HFFc6 (cell line): ENCODE data around the gene MAP2K5. TPM values are rescaled to one million over a fixed set of nuclear protein-coding genes. Genes with fewer than 3 reads are reported as not detected.

ENCODE experiments used
- DNase-seq: peaks from one replicate; pipeline ENCODE4 v3.0.0-alpha.2; 2018
- H3K27ac Mint-ChIP-seq: 2 replicates; pipeline ENCODE4 v1.8.0; 2020; ENCODE audit warnings: mild to moderate bottlenecking, mixed read lengths
- H3K27me3 Mint-ChIP-seq: 2 replicates; pipeline ENCODE4 v1.8.0; 2021; ENCODE audit warnings: mild to moderate bottlenecking, moderate library complexity, mixed read lengths; ENCODE audit not compliant: insufficient read depth
- H3K36me3 Mint-ChIP-seq: 2 replicates; pipeline ENCODE4 v1.8.0; 2021; ENCODE audit warnings: low read depth, mixed read lengths
- H3K4me1 Mint-ChIP-seq: 2 replicates; pipeline ENCODE4 v1.8.0; 2020; ENCODE audit warnings: low read depth, mixed read lengths
- H3K4me3 Mint-ChIP-seq: 2 replicates; pipeline ENCODE4 v1.8.0; 2020; ENCODE audit warnings: mild to moderate bottlenecking, moderate library complexity, mixed read lengths
- H3K9me3 Mint-ChIP-seq: 2 replicates; pipeline ENCODE4 v1.8.0; 2020; ENCODE audit warnings: mild to moderate bottlenecking, mixed read lengths
- CTCF ChIP-seq: fragments of 200-600 bp; sonication (generic); IDR thresholded peaks from 2 replicates; pipeline ENCODE4 v1.5.0; 2021; ENCODE audit warnings: antibody characterized with exemption, mild to moderate bottlenecking
- total RNA-seq, 6 experiments: library from RNA; stranded (reverse); fragmentation: NEBNext Ultra II Directional; extraction: Animal tissue kit (Norgen Biotek cat#: 25700); gene quantifications; 2 replicates in 1 of 6; 3 replicates in 5 of 6; pipeline ENCODE4 v1.2.3, GENCODE V29; 2021

The MAP2K5 gene
- total RNA-seq, 6 experiments from 2014 or later, result 10.2 to 14.3 (median 13.3) TPM

- Mint-ChIP-seq H3K9me3 (no peaks in the 10 kb centered on the region), H3K4me1 (no peaks in the 10 kb centered on the region), H3K36me3 (no peaks in the 10 kb centered on the region), H3K27ac (no peak overlapping the region), H3K4me3 (no peak overlapping the region), H3K27me3 (no peaks in the 10 kb centered on the region)
- no peak for DNase-seq
- no peak for TF ChIP-seq CTCF
Measured at GRCh38 chr15:67724691-67725375, 182.3 kb downstream of the MAP2K5 start.

GRCh38 chr15:67730135-67730534, 187.6 kb downstream of the MAP2K5 start:
- no peak for DNase-seq
- H3K27ac Mint-ChIP-seq, result no peak overlapping the region
- no peaks in the 10 kb centered on the region for H3K27me3 Mint-ChIP-seq
- peaks cover 6% of the 10 kb centered on the region; the same call in 1 of the 2 replicates for H3K4me1 Mint-ChIP-seq
- H3K4me3 Mint-ChIP-seq, result no peak overlapping the region
- no peak for TF ChIP-seq CTCF
- H3K9me3 Mint-ChIP-seq, result no peaks in the 10 kb centered on the region
- H3K36me3 Mint-ChIP-seq, result no peaks in the 10 kb centered on the region

- H3K4me3 Mint-ChIP-seq, result no peak overlapping the region
- no peak for DNase-seq
- H3K4me1 Mint-ChIP-seq, result peaks cover 6% of the 10 kb centered on the region; the same call in 1 of the 2 replicates
- no peaks in the 10 kb centered on the region for H3K27me3 Mint-ChIP-seq
- TF ChIP-seq CTCF, result no peak
- no peaks in the 10 kb centered on the region for H3K9me3 Mint-ChIP-seq
- H3K27ac Mint-ChIP-seq, result no peak overlapping the region
- H3K36me3 Mint-ChIP-seq, result no peaks in the 10 kb centered on the region
Measured at GRCh38 chr15:67731112-67731721, 188.7 kb downstream of the MAP2K5 start.

GRCh38 chr15:67732164-67732563, 189.7 kb downstream of the MAP2K5 start:
- no peak for TF ChIP-seq CTCF
- H3K4me1 Mint-ChIP-seq, result peaks cover 6% of the 10 kb centered on the region
- H3K27me3 Mint-ChIP-seq, result no peaks in the 10 kb centered on the region
- no peak overlapping the region for H3K4me3 Mint-ChIP-seq
- no peaks in the 10 kb centered on the region for H3K9me3 Mint-ChIP-seq
- no peak for DNase-seq
- no peaks in the 10 kb centered on the region for H3K36me3 Mint-ChIP-seq
- no peak overlapping the region for H3K27ac Mint-ChIP-seq

- DNase-seq, result no peak
- Mint-ChIP-seq H3K27ac (no peak overlapping the region), H3K27me3 (no peaks in the 10 kb centered on the region), H3K4me3 (no peak overlapping the region), H3K9me3 (no peaks in the 10 kb centered on the region), H3K4me1 (peaks cover 6% of the 10 kb centered on the region), H3K36me3 (no peaks in the 10 kb centered on the region)
- TF ChIP-seq CTCF, result no peak
Measured at GRCh38 chr15:67732671-67733374, 190.3 kb downstream of the MAP2K5 start.
